Stimulated activated CD4-positive, alpha-beta T cell treated with anti-CD3 and anti-CD28 coated beads, Interleukin-4, amount 100 ng/mL, for 4 hours (primary cell): ENCODE measurements around the gene TERT.

ENCODE experiments used
- DNase-seq, 2 experiments: peaks; one replicate each; pipeline ENCODE4 v3.0.0-alpha.2; 2020

Gene TERT

DNA sequence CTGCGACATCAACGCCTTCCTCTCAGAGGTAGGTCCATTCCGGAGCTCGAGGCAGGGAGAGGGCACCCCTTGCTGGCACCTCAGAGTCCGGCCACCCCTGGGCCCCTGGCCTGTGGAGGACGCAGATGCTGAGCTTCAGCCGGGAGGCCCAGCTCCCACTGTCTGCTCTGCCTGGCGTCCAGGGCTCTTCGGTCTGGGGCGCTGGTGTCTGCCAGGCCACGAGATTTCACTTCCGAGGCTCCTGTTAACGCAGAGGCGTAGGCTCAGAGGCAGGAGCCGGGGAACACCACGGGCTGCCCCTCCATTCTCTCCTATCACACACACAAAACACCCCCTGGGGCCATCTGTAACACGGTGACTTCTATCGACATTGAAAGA, 78.0 kb downstream of the TERT start:
- DNase-seq: no peak

DNA sequence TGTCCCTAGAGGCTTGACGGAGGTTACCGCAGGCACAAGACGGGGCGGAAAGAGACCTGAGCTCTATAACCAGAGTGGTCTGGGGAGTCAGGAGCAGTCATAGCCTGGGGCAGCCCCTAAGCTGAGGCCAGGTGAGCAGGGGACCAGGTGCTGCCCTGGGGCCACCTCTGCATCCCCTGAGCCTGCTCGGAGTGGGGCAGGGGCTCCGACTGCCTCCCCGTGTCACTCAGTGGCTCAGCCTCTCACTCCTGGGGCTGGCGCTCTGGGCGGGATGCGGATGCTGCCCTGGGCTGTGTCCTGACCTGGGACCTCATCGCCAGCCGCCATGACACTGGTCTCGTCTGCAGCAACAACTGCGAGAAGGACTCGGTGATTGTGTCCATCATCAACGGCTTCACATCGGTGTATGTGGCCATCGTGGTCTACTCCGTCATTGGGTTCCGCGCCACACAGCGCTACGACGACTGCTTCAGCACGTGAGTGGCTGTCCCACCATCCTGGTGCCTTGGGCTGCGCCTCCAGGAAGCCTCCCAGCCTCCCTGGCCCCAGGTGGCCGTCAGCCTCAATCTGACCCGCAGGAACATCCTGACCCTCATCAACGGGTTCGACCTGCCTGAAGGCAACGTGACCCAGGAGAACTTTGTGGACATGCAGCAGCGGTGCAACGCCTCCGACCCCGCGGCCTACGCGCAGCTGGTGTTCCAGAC, 78.5 kb downstream of the TERT start:
- no peak for DNase-seq

DNA sequence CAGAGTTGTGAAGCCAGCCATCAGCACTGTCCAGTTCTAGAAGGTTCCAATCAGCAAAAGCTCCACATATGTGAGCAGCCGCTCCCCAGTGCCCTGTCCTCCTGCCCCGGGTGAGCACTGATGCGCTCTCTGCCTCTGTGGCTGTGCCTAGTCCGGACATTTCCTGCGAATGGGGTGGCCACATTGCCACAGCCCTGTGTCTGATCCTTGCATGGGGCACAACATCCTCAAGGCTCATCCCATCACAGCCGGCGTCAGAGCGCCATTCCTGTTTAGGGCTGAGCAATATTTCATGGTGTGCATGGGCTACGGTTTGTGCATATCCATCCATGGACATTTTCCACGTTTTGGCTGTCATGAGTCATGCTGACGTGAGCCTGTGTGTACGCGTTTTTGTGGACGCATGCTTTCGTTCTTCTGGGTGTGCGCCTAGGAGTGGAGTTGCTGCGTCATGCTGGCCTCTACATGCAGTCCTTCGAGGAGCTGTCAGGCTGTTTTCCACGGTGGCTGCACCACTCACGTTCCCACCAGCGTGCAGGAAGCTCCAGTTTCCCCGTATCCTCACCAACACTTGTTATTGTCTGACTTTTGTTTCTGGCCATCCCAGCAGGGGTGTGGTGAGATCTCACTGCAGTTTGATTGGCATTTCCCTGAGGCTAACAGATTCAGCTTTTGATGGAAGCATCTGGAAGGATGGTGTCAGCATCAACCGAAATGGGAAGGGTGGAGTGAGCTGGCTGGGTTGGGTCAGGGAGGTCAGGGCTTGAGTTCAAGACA, 79.4 kb downstream of the TERT start:
- DNase-seq: no peak

DNA sequence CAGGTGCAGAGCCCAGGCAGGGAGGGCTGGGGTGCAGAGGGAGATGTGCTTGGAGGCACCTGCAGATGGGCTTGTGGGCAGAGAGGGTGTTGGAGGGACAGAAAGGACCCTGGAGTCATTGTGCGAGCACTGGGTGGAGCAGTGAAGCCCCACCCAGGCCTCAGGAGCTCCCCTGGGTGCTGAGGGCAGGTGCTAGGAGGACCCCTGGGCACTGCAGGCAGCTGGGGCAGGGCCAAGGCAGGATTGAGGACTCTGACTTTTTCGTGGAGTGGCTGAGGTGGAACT, 80.0 kb downstream of the TERT start:
- DNase-seq: no peak

DNA sequence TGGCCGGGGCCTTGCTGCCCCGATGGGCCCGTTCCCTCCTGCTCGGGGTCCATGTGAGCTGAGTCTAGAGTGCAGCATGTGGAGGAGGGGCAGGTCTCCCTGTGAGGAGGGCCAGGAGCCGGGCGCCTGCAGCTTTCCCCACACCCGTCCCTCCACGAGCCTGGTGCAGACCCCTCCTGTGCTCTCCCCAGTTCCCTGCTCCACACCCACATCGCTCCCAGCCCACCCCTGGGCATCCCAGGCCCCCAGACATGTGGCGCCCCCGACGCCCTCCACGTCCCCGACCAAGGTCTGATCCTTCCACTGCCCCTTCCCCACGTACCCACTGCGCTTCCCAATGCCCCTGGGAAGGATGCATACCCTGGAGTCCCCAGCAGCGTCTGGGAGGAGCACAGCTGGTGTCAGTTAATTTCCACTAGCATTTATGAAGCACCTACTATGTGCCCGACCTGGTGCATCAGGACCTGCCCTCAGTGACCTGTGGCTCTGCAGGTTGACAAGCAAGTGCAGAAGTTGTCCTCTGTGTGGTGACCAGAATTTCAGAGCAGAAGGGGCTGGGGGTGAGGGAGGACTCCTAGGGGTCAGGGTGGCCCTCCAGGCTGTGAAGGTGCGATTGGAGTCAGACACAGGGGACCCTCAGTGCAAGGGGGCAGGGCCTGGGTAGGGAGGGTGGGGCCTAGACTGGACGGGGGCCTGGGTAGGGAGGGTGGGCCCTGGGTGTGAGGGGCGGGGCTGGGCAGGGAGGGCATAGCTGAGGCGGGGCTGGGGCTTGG, 80.5 kb downstream of the TERT start:
- no peak for DNase-seq

DNA sequence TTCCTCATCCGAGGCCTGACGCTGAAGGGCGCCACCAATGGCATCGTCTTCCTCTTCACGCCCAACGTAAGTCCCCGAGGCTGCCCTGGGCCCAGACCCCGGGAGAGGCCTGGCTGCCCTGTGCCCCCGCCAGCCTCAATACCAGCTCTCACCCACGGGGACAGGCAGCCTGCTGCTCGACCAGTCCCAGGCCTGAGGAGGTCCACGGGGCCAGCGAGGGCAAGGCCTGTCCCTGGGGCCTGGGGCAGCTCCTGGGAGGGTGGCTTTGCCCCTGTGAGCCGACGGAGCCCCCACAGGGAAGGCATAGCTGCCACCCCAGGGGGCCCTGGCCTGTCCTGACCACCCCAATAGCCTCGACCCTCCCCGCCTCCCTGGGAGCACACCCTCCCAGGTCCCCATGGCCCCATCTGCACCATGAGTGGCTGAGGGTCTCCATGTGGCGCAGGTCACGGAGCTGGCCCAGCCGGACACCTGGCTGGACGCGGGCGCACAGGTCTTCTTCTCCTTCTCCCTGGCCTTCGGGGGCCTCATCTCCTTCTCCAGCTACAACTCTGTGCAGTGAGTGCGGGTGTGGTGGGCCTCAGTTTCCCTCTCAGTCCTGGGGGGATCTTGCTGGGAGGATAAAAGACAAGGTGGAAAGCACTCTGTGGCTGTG, 81.2 kb downstream of the TERT start:
- DNase-seq: no peak

DNA sequence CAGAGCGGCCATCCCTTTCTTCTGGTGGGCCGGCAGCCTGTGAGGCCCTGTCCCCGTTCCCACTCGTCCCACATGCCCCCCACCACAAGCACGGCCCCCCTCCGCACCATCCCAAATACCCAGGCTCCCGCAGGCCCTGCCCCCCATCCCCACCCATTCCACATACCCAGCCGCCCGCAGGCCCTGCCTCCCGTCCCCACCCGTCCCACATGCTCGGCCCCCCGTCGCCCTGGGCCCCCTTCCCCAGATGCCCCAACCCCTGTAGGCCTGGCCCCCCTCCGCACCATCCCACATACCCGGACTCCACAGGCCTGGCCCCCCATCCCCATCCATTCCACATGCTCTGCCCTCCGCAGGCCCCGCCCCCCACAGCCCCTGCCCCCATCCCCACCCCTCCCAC, 82.0 kb downstream of the TERT start:
- no peak for DNase-seq

DNA sequence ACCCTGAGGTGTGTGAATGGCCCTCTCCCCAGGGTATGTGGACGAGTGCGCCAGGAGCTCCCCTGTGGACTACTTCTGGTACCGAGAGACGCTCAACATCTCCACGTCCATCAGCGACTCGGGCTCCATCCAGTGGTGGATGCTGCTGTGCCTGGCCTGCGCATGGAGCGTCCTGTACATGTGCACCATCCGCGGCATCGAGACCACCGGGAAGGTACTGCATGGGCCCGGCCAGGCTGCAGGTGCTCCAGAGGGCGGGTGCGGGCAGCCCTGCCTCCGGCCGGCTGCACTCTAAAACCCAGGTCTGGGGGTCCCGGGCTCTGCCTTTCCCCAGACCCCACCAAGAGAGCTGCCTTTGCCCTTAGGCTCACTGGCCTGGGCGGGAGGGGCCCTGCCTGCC, 82.6 kb downstream of the TERT start:
- no peak for DNase-seq

DNA sequence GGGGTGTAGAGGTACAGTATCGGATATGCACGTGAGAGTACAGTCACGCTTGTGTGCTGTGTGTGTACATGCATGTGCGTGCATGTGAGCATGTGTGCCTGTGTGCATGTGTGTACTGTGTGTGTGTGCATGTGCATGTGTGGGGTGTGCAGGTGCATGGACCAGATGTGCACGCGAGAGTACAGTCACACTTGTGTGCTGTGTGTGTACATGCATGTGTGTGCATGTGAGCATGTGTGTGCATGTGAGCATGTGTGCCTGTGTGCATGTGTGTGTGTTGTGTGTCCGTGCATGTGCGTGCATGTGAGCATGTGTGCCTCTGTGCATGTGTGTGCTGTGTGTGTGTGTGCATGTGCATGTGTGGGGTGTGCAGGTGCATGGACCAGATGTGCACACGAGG, 83.2 kb downstream of the TERT start:
- no peak for DNase-seq

DNA sequence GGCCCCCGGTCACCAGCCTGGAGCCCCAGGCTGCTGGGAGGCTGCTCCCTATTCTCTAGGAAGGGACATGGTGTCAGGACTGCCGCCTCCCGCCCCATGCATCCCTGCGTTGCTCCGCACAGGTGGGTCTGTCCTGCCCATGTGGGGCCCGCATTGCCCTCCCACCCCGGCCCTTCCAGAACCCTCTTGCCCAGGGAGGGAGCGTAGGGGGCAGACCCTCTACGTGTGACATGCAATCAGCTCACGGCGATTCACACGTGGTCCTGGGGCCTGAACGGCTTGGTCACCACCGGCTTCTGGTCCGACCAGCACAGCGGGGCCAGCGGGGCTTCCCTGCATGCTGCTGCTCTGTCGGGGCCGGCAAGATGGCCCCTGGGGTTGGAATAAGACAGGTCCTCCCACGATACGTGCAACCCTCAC, 84.0 kb downstream of the TERT start:
- no peak for DNase-seq

DNA sequence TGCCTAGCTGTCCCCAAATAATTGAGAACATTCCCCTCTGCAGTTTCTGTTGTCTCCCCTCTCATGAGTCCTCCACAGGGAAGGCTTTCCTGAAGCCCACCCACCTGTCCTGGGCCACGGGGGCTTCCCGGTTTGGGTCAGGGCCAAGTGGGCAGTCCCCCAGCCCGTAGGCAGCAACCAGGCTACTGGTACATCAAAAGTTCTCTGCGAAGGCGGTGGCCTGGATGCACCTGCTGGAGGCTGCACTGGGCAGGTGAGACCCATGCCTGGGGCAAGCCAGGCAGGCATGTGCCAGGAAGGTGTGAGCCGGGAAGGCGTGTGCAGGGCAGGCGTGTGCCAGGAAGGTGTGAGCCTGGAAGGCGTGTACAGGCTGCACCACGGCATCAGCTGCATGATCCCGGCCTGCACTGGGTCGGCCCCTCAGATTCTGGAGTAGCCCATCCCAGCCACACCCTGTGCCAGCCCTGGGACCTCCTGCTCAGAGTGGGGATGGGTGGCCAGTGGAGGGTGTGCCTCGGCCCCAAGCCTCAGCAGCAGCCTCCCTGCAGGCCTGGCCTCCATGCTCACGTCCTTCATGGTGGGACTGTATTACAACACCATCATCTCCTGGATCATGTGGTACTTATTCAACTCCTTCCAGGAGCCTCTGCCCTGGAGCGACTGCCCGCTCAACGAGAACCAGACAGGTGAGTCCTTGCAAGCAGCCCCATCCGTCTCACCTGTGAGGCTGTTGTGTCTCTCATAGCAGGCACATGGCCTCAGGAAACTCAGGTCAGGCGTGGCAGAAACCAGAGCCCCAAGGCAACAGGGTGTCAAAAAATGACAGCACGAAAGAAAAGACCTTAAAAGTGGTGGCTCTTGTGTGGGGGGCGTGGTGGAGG, 84.7 kb downstream of the TERT start:
- no peak for DNase-seq

DNA sequence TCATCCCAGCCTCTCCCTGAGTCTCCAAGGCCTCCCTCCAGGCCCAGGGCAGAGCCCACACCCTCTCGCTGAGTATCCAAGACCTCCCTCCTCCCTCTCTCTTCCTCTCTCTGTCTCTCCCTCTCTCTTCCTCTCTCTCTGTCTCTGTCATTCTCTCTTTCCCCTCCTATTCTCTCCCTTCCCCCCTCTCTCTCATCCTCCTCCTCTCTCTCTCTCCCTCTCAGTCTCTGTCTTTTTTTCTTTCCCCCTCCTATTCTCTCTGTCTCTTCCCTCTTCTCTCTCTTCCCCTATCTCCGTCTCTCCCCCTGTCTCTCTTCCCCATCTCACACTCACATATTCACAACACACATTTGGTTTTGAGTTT, 85.4 kb downstream of the TERT start:
- DNase-seq: no peak

DNA sequence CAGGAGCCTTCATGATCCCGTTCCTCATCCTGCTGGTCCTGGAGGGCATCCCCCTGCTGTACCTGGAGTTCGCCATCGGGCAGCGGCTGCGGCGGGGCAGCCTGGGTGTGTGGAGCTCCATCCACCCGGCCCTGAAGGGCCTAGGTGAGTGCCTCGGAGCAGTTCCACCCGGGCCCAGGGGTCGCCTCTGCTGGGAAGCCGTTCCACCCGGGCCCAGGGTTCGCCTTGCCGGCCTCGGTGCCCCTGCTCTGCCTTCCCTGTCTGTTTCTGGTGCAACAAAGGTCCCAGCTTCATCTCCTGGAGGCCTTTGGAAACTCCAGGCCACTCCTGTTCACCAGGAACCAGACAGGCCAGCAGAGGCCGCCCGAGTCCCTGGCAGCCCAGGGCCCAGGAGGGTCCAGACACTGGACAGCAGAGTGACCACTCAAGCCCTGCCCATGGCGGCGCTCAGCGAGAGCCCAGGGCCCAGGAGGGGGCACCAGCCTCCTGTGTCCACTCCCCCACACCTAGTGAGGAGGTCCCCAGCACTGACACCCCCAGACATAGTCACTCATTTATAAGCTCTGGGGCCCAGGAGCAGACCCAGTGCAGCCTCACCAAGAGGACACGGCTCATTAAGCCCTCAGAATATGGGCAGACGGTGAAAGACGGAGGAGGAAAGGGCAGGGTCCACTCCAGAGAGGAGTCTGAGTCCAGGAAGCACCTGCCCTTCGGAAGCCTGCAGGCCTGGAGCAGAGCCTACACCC, 86.0 kb downstream of the TERT start:
- DNase-seq: no peak

DNA sequence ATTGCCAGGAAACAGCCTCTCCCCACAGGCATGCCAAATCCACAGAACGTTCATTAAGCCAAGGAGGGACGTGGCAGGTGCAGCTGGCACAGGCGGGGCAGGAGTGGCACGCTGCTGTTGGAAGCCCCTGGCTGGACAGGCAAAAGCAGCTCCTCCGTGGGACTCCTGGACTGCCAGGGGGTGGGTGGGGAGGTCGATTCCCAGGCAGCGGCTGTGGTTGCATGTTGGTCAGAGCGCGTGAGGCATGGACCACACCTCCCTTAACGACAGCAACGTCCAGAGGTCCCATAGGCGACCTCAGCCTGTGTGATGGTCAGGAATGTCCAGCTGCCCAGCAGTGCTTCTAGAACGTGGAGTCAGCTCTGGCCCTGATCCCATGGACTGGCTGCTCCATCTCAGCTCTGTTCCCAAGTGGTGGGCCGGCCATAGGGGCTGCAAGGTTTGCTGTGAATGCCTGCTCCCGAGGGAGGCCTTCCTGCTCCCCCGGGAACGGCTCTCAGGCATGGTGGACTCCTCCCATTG, 86.6 kb downstream of the TERT start:
- no peak for DNase-seq

DNA sequence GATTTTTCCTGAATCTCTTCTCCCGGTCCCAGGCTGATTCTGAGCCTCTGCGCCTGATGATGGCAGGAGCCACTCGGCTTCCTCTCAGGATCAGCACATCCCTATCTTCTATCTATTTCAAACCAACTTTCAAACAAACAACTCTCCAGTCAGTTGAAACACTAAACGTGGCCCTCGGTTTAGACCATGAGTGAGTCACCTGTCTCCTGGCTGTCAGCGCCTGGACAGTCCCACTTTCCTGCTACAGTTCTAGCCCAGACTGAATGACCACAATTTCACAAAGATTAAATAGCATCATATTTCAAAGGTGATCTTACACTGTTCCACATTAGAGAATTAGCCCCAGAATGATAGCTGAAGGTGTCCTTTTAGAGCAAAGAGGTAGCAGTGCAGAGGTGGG, 87.3 kb downstream of the TERT start:
- no peak for DNase-seq

DNA sequence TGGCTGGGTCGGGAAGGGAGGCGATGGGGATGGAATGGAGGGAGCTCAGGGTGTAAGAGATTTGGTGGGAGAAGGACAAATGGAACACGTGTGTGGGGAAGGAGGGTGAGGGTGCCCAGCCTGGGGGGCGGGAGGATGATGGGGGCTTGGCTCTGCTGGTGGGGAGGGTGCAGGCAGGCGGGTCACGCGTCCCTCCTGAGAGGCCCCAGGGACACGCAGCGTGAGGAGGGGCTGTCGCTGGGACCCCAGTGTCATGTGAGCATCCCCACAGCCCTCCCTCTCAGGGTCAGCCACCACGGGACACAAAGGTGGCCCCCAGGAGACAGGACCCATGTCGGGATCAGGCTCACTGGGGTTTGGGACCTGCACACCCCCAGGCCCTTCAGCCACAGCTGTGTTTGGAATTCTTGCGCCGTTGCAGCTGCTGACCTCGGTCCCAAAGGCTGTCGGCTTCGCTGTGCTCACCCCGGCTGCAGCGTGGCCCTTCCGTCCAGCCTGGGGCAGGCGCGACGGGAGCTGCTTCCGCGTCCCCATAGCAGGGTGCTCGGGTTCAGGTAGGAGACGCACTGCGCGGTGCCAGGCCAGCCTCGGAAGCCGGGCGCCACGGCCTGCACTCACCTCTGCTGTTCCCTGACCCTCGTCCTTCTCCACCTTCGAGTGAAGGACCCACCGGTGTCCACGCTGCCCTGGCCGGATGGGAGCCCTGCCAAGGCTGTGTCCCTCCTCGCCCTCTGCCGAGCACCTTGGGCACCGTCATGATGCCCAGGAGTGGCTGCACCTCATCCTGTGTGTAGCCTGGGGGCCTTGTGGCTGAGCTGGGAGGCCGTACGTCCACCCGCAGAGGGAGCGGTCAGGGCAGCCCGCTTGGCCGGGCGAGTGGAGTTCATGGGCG, 88.1 kb downstream of the TERT start:
- DNase-seq: no peak

DNA sequence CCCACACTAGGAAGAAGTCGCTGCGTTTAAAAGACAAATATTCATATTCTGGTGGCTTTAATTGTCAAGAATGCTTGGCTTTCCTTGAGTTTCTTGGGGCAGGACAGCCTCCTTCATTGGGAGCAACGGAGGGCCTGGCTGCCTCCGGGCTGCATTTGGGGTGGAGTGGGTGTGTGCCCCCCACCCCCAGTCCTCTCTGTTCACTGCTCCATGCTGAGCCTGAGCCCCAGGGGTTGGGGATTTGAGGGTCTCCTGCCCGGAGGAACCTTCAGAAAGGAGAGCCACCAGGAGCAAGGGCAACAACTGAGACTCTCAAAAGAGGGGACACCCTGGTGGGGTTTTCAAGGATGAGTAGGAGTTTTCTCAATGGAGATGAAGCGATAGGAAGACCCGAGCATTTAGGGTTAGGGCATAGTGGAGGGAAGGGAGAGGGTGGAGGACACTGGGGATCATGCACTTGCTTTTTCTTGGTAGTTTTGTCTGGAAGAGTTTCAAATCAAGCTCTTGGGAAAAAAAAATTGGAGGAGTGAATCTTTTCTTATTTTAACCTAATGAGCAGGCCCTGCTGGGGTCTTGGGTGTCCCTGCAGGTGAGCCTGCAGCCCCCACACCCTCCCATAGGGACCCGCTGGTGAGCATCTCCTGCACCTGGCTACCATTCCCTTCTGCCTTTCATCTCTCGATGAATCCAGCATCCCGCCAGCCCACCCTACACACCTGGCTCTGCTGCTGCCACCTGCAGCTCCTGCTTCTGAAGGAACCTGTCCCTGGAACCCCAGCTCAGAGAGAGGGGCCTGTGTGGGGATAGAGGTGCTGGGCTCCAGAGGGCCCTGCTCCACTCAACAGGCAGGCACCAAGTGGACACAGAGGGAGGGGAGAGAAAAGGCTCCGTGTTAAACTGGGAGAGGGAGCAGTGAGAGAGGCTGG, 89.3 kb downstream of the TERT start:
- no peak for DNase-seq

DNA sequence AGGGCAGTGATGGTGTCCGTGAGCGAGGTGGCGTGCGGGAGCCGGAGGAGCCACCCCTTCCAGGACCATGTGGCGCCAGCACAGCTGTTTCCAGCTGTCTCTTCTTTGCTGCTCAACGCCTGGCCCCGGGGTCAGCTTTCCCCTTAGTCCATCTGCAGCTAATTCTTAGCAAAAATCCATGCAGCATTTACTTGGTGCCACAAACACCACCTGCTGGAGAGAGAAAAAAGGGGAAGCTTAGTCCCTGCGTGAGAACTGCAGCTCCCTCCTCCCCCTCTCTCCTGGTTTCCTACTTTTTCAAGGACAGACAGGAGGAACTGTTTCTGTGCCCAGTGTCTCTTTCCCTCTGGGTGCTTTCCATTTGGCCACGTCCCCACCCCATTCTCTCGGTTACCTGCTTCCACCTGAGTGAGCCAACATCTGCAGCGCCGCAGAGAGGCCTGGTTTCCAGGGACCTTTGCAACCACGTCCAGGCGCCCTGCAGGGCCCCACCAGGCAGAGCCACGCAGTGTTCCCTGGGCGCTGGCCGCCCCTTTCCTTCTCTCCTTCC, 90.1 kb downstream of the TERT start:
- no peak for DNase-seq
